GM12891 (cell line): ENCODE results near the gene TRAP1.

Experiments used
- PAX5 ChIP-seq: IDR thresholded peaks from 2 replicates; pipeline ENCODE4 v1.6.1; 2011; ENCODE audit warnings: low read length, moderate library complexity, mild to moderate bottlenecking; ENCODE audit not compliant: insufficient read depth, severe bottlenecking
- POLR2A ChIP-seq: IDR thresholded peaks from 2 replicates; pipeline ENCODE4 v1.6.1; 2011; ENCODE audit warnings: low read depth, low read length, control low read depth
- POLR2AphosphoS5 ChIP-seq: IDR thresholded peaks from 2 replicates; pipeline ENCODE4 v1.6.1; 2011; ENCODE audit warnings: low read depth, low read length, control low read depth
- POU2F2 ChIP-seq: IDR thresholded peaks from 2 replicates; pipeline ENCODE4 v1.6.1; 2011; ENCODE audit warnings: low read depth, mild to moderate bottlenecking, control low read depth, low read length, moderate library complexity
- SPI1 ChIP-seq: IDR thresholded peaks from 2 replicates; pipeline ENCODE4 v1.6.1; 2011; ENCODE audit warnings: low read depth, low read length, control low read depth
- TAF1 ChIP-seq: IDR thresholded peaks from 2 replicates; pipeline ENCODE4 v1.6.1; 2011; ENCODE audit warnings: low read depth, low read length, control low read depth

DNA sequence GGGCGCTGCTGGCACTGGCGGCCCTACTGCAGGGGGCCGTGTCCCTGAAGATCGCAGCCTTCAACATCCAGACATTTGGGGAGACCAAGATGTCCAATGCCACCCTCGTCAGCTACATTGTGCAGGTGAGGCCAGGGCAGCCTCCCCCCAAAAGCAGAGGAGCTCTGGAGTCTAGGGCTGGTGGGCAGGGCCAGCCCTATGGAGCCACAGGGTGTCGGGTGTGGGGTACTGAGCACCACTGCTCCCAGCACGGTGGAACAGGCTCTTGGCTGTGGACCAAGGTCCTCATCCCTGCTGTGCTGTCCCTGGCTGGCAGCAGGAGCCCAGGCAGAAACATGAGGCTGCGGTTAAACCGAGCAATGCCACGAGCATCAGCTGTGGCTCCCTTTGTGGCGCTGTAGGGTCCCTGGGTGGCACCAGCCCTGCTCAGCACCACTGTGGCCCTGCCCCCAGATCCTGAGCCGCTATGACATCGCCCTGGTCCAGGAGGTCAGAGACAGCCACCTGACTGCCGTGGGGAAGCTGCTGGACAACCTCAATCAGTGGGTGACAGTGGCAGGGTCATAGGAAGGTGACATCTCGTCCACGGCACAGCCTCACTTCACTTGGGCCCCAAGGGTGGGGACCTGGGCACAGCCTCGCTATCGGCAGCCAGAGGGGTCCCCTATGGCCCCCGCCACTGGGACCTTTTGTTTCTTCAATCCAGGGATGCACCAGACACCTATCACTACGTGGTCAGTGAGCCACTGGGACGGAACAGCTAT is 61.7 kb downstream of the TRAP1 start:
- TF ChIP-seq POLR2A (no peak), SPI1 (no peak), TAF1 (no peak), POLR2AphosphoS5 (no peak), POU2F2 (no peak), PAX5 (no peak)
